LNCaP clone FGC (cell line): ENCODE data around the gene SPDYC.

Source experiments
- DNase-seq: peaks from one replicate; pipeline ENCODE4 v3.0.0-alpha.2; 2011; ENCODE audit warnings: low read depth
- H3K4me3 ChIP-seq: 2 replicates; pipeline ENCODE4 v1.5.1; 2011; ENCODE audit warnings: mild to moderate bottlenecking, low read depth, low read length, control low read depth
- TF ChIP-seq, protein P1 (sequence below): IDR thresholded peaks from 2 replicates; pipeline ENCODE4 v1.5.1; 2012; ENCODE audit warnings: mild to moderate bottlenecking; ENCODE audit not compliant: control insufficient read depth, insufficient read depth; ENCODE audit errors: extremely low read depth

The SPDYC gene

DNA sequence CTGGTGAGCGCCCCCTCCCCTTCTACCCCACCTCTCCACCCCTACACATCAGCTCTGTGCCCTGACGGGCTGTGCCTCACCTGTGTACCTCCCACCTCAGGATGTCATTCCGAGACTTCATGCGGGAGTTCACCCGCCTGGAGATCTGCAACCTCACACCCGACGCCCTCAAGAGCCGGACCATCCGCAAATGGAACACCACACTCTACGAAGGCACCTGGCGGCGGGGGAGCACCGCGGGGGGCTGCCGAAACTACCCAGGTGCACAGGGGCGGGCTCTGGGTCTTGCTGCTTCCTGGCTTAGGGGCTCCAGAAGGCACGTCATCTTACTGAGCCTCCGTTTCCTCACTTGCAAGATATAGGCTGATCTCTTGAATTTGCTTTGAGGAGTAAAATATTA, 18.5 kb downstream of the SPDYC start:
- H3K4me3 ChIP-seq, result no peak overlapping the region
- no peak for DNase-seq
- TF ChIP-seq, protein P1, sequence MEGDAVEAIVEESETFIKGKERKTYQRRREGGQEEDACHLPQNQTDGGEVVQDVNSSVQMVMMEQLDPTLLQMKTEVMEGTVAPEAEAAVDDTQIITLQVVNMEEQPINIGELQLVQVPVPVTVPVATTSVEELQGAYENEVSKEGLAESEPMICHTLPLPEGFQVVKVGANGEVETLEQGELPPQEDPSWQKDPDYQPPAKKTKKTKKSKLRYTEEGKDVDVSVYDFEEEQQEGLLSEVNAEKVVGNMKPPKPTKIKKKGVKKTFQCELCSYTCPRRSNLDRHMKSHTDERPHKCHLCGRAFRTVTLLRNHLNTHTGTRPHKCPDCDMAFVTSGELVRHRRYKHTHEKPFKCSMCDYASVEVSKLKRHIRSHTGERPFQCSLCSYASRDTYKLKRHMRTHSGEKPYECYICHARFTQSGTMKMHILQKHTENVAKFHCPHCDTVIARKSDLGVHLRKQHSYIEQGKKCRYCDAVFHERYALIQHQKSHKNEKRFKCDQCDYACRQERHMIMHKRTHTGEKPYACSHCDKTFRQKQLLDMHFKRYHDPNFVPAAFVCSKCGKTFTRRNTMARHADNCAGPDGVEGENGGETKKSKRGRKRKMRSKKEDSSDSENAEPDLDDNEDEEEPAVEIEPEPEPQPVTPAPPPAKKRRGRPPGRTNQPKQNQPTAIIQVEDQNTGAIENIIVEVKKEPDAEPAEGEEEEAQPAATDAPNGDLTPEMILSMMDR, result no peak

DNA sequence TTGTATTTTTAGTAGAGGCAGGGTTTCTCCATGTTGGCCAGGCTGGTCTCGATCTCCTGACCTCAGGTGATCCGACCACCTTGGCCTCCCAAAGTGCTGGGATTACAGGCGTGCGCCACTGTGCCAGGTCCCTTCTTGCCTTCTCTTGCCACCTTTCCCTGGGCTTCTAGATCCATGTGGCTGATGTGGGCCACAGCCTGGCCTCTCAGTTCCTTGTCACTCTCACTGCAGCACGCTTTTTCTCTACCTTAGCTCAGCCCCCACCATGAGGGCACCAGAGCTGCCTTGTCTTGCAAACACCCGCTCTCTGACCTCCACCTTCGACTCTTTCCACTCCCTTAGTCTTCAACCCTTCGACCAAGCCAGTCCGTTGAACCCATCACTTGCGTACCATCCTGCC, 19.2 kb downstream of the SPDYC start:
- TF ChIP-seq, protein P1, result no peak
- no peak for DNase-seq
- H3K4me3 ChIP-seq, result no peak overlapping the region

DNA sequence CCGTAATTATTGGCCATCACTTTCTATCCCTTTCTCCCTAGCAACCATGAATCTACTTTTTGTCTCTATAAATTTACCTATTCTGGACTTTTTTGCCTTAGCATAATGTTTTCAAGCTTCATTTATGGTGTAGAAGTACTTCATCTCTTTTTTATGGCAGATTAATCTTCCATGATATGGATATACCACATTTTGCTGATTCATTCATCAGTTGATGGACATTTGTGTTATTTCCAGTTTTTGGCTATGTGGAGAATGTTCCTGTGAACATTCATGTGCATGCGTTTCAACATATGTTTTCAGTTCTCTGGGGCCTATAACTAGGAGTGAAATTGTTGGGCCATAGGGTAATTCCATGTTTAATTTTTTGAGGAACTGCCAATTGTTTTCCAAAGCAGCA, 24.5 kb downstream of the SPDYC start:
- TF ChIP-seq, protein P1, result no peak
- DNase-seq, result no peak
- no peak overlapping the region for H3K4me3 ChIP-seq

DNA sequence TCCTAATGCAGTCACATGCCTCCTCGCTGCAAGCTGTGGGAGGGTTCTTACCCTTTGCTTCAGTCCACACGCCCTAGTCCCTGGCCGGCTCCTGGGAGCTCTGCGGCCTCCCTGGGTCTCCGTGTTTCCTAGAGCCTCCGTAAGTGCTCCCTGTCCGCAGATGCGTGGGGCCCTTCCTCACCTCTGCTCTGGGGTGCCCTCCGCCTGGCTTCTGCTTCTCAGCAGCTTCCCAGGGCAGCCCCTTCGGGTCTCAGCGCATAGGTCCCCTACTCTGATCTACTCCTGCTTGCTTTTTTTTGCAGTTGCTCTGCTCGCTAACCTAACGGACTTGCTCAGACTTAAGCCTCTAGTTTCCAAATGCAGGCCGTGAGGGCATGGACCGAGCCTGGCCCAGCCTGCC, 34.1 kb downstream of the SPDYC start:
- no peak overlapping the region for H3K4me3 ChIP-seq
- no peak for DNase-seq
- TF ChIP-seq, protein P1, result no peak

DNA sequence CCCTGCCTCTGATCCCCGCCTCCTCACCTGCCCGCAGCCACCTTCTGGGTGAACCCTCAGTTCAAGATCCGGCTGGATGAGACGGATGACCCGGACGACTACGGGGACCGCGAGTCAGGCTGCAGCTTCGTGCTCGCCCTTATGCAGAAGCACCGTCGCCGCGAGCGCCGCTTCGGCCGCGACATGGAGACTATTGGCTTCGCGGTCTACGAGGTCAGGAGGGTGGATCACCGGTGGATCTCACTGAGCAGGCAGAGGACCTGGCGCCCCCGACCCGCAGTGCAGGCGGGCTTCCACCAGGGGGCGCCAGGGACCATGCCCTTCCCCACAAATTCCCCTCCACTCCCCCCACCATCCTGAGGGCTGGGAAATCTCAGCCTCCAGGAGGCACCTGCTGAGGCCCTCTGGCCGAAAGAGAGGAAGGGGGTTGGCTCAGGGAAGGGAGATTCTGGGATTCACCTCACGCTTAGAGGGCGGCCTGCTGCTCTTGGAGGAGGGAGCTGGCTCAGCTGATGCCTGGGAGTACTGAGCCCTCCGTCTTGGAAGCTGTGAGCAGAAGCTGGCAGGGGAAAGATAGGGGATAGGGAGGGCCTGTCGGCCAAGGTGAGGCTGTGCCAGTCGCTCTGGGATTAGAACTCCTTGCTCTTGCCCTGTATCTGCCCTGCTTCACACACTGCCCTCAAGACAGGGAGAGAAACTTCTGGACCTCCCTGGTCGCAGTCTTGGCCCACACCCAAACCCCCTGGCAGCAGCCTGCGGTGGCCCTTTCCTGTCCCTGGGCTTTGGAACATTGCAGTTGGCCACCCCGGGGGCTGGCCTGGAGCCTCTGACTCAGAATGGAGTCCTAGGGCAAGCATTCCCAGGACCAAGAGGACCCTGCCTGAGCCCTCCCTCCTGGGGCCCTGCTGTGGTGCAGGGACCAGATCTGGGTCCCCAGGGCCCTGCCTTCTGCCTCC, 34.9 kb downstream of the SPDYC start:
- DNase-seq, result no peak

DNA sequence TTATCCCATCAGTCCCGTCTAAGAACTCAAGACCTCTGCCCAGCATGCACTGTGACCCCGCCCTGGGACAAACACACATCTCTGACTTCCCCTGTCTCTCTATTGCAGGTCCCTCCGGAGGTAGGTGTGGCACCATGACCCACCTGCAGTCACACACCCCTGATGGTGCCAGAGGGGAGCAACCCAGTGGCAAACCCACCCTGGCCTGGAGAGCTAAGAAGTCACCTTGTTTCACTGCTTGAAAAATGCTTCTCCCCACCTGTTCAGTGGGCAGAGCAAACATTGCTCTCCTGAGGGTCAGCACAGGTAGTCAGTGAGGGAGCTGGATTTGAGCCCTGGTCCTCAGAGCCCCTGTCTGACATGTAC, 35.6 kb downstream of the SPDYC start:
- TF ChIP-seq, protein P1, result no peak
- no peak overlapping the region for H3K4me3 ChIP-seq
- no peak for DNase-seq

More for the DNA sequence above, 34.9 kb downstream of the SPDYC start:
- H3K4me3 ChIP-seq, result no peak overlapping the region
- TF ChIP-seq, protein P1, result peak; percentile 60
